ENCODE results near the gene AFF3. TPM values are rescaled to one million over a fixed set of nuclear protein-coding genes. Genes with fewer than 3 reads are reported as not detected.

AFF3 gene
- polyA plus RNA-seq, 1 donor (not counting 4 experiments of a cell fraction or from before 2014, with no cell fraction given) = not detected

GRCh38 chr2:100121124-100121718 is 21.2 kb downstream of the AFF3 start:
- Histone ChIP-seq H3K27me3 (ENCODE audit: control insufficient read depth, extremely low read depth, insufficient read depth, low read length) (no peaks in the 10 kb centered on the region), H3K9ac (ENCODE audit: control insufficient read depth, extremely low read depth, insufficient read depth, low read length) (no peak overlapping the region), H3K9me1 (ENCODE audit: control insufficient read depth, extremely low read depth, insufficient read depth, low read length) (no peaks in the 10 kb centered on the region), H3K4me1 (ENCODE audit: control insufficient read depth, extremely low read depth, insufficient read depth, low read length) (no peaks in the 10 kb centered on the region), H3K79me2 (ENCODE audit: control insufficient read depth, insufficient read depth, low read length) (no peaks in the 10 kb centered on the region), H3K27ac (ENCODE audit: control insufficient read depth, insufficient read depth, low read length) (no peak overlapping the region), H3K36me3 (ENCODE audit: control insufficient read depth in 2 of 2, extremely low read depth in 1 of 2, insufficient read depth in 2 of 2, low read length in 2 of 2) (no peaks in the 10 kb centered on the region), H3K4me3 (ENCODE audit: control insufficient read depth in 2 of 3, extremely low read depth in 1 of 3, insufficient read depth in 2 of 3, low read depth in 1 of 3, low read length in 3 of 3) (no peak overlapping the region), H3K4me2 (ENCODE audit: control insufficient read depth, extremely low read depth, insufficient read depth, low read depth, low read length) (no peak overlapping the region), H3K9me3 (ENCODE audit: control insufficient read depth, low read depth, low read length) (no peaks in the 10 kb centered on the region), H2AFZ (ENCODE audit: control insufficient read depth, low read length) (no peak overlapping the region), H4K20me1 (ENCODE audit: control insufficient read depth, extremely low read depth, insufficient read depth, low read length) (no peaks in the 10 kb centered on the region)
- TF ChIP-seq CTCF (optimal IDR thresholded peaks at IDR 0.05 in 1 of 3, IDR thresholded peaks at IDR 0.05 in 1 of 3, conservative IDR thresholded peaks at IDR 0.05 in 1 of 3; ENCODE audit: extremely low read depth in 1 of 3, insufficient read depth in 2 of 3, low read length in 3 of 3) (no peak), EZH2 (IDR thresholded peaks at IDR 0.05; ENCODE audit: low read length) (no peak)
- dilution Hi-C loops (cut with MboI; ENCODE audit: extremely low pct_ligation_motif_present, low sequenced_read_pairs) = no loop called here
- no peak for DNase-seq (ENCODE audit: low read depth, low spot score)
- no peak for FAIRE-seq

- H3K4me1 ChIP-seq (ENCODE audit: control insufficient read depth, extremely low read depth, insufficient read depth, low read length) = no peaks in the 10 kb centered on the region
- dilution Hi-C loops (cut with MboI; ENCODE audit: extremely low pct_ligation_motif_present, low sequenced_read_pairs) = no loop called here
- no peaks in the 10 kb centered on the region for H3K79me2 ChIP-seq (ENCODE audit: control insufficient read depth, insufficient read depth, low read length)
- H3K27me3 ChIP-seq (ENCODE audit: control insufficient read depth, extremely low read depth, insufficient read depth, low read length) = no peaks in the 10 kb centered on the region
- FAIRE-seq (no peak), DNase-seq (ENCODE audit: low read depth, low spot score) (no peak)
- no peaks in the 10 kb centered on the region for H3K9me3 ChIP-seq (ENCODE audit: control insufficient read depth, low read depth, low read length)
- TF ChIP-seq CTCF (optimal IDR thresholded peaks at IDR 0.05 in 1 of 3, IDR thresholded peaks at IDR 0.05 in 1 of 3, conservative IDR thresholded peaks at IDR 0.05 in 1 of 3; ENCODE audit: extremely low read depth in 1 of 3, insufficient read depth in 2 of 3, low read length in 3 of 3) = no peak
- no peak for TF ChIP-seq EZH2 (IDR thresholded peaks at IDR 0.05; ENCODE audit: low read length)
- no peaks in the 10 kb centered on the region for H3K36me3 ChIP-seq (ENCODE audit: control insufficient read depth in 2 of 2, extremely low read depth in 1 of 2, insufficient read depth in 2 of 2, low read length in 2 of 2)
- H3K9ac ChIP-seq (ENCODE audit: control insufficient read depth, extremely low read depth, insufficient read depth, low read length) = no peak overlapping the region
- no peak overlapping the region for H2AFZ ChIP-seq (ENCODE audit: control insufficient read depth, low read length)
- H4K20me1 ChIP-seq (ENCODE audit: control insufficient read depth, extremely low read depth, insufficient read depth, low read length) = no peaks in the 10 kb centered on the region
- H3K9me1 ChIP-seq (ENCODE audit: control insufficient read depth, extremely low read depth, insufficient read depth, low read length) = no peaks in the 10 kb centered on the region
- no peak overlapping the region for H3K4me3 ChIP-seq (ENCODE audit: control insufficient read depth in 2 of 3, extremely low read depth in 1 of 3, insufficient read depth in 2 of 3, low read depth in 1 of 3, low read length in 3 of 3)
- H3K4me2 ChIP-seq (ENCODE audit: control insufficient read depth, extremely low read depth, insufficient read depth, low read depth, low read length) = no peak overlapping the region
- H3K27ac ChIP-seq (ENCODE audit: control insufficient read depth, insufficient read depth, low read length) = no peak overlapping the region
These were observed 23.2 kb downstream of the AFF3 start for GRCh38 chr2:100119235-100119634.

All from keratinocyte (primary cell).